GM12892 (cell line): ENCODE data around the gene KCNA2.

ENCODE experiments used
- POLR2A ChIP-seq: IDR thresholded peaks from 2 replicates; pipeline ENCODE4 v1.6.1; 2011; ENCODE audit warnings: low read depth, low read length, control low read depth
- POLR2AphosphoS5 ChIP-seq: IDR thresholded peaks from 2 replicates; pipeline ENCODE4 v1.6.1; 2011; ENCODE audit warnings: low read depth, low read length, control low read depth
- TAF1 ChIP-seq: IDR thresholded peaks from 2 replicates; pipeline ENCODE4 v1.6.1; 2011; ENCODE audit warnings: low read depth, mild to moderate bottlenecking, control low read depth, low read length, borderline replicate concordance

GRCh38 chr1:110604586-110605148 lies 1.5 kb downstream of the KCNA2 start:
- TF ChIP-seq POLR2AphosphoS5 (no peak), TAF1 (no peak), POLR2A (no peak)
